Measurements from ENCODE around the gene CCDC40.
A peak's percentile ranks its signal among the peaks of the same experiment; 100 is the strongest.
"Not testable (repeated sequence)": the region's sequence is repeated elsewhere in the genome, so short reads cannot be mapped to it uniquely, and the experiment has no call there.

The CCDC40 gene

GRCh38 chr17:80029258-80029974 lies 7.0 kb upstream of the CCDC40 start:
- peak in 1 of 2 experiments; percentile 39 for DNase-seq (ENCODE audit: low read depth in 1 of 2, low spot score in 1 of 2)
- in situ Hi-C loops (cut with HindIII; ENCODE audit: low pct_unique_long_range_greater_than_20kb, low sequenced_read_pairs), result no loop called here
- no peak for TF ChIP-seq JUND (IDR thresholded peaks at IDR 0.05; ENCODE audit: low read depth)

- DNase-seq (ENCODE audit: low read depth in 1 of 2, low spot score in 1 of 2), result peak; percentile 96
- no peak for TF ChIP-seq JUND (IDR thresholded peaks at IDR 0.05; ENCODE audit: low read depth)
- in situ Hi-C loops (cut with HindIII; ENCODE audit: low pct_unique_long_range_greater_than_20kb, low sequenced_read_pairs), result no loop called here
Measured at GRCh38 chr17:80030730-80031410, 5.6 kb upstream of the CCDC40 start.

GRCh38 chr17:80031691-80032430 lies 4.6 kb upstream of the CCDC40 start:
- in situ Hi-C loops (cut with HindIII; ENCODE audit: low pct_unique_long_range_greater_than_20kb, low sequenced_read_pairs), result no loop called here
- no peak for DNase-seq (ENCODE audit: low read depth in 1 of 2, low spot score in 1 of 2)
- TF ChIP-seq JUND (IDR thresholded peaks at IDR 0.05; ENCODE audit: low read depth), result no peak

GRCh38 chr17:80032614-80033171 lies 3.7 kb upstream of the CCDC40 start:
- in situ Hi-C loops (cut with HindIII; ENCODE audit: low pct_unique_long_range_greater_than_20kb, low sequenced_read_pairs), result no loop called here
- no peak for DNase-seq (ENCODE audit: low read depth in 1 of 2, low spot score in 1 of 2)
- TF ChIP-seq JUND (IDR thresholded peaks at IDR 0.05; ENCODE audit: low read depth), result no peak

- TF ChIP-seq JUND (IDR thresholded peaks at IDR 0.05; ENCODE audit: low read depth), result no peak
- DNase-seq (ENCODE audit: low read depth in 1 of 2, low spot score in 1 of 2), result no peak
Measured at GRCh38 chr17:80033840-80034239, 2.6 kb upstream of the CCDC40 start.

GRCh38 chr17:80034791-80035686 lies 1.4 kb upstream of the CCDC40 start:
- TF ChIP-seq JUND (IDR thresholded peaks at IDR 0.05; ENCODE audit: low read depth), result no peak
- DNase-seq (ENCODE audit: low read depth in 1 of 2, low spot score in 1 of 2), result no peak
- in situ Hi-C loops (cut with HindIII; ENCODE audit: low pct_unique_long_range_greater_than_20kb, low sequenced_read_pairs), result no loop called here

More at GRCh38 chr17:80033840-80034239, 2.6 kb upstream of the CCDC40 start:
- in situ Hi-C loops (cut with HindIII; ENCODE audit: low pct_unique_long_range_greater_than_20kb, low sequenced_read_pairs), result no loop called here

- DNase-seq (ENCODE audit: low read depth in 1 of 2, low spot score in 1 of 2), result no peak
- in situ Hi-C loops (cut with HindIII; ENCODE audit: low pct_unique_long_range_greater_than_20kb, low sequenced_read_pairs), result no loop called here
- TF ChIP-seq JUND (IDR thresholded peaks at IDR 0.05; ENCODE audit: low read depth), result no peak
Measured at GRCh38 chr17:80035687-80035936, 830 bp upstream of the CCDC40 start, which contains the start of gene TBC1D16. Gene TBC1D16 (minus strand): TSS chr17:80035872. CDS start chr17:80013547, 22,325 bp downstream.

DNA sequence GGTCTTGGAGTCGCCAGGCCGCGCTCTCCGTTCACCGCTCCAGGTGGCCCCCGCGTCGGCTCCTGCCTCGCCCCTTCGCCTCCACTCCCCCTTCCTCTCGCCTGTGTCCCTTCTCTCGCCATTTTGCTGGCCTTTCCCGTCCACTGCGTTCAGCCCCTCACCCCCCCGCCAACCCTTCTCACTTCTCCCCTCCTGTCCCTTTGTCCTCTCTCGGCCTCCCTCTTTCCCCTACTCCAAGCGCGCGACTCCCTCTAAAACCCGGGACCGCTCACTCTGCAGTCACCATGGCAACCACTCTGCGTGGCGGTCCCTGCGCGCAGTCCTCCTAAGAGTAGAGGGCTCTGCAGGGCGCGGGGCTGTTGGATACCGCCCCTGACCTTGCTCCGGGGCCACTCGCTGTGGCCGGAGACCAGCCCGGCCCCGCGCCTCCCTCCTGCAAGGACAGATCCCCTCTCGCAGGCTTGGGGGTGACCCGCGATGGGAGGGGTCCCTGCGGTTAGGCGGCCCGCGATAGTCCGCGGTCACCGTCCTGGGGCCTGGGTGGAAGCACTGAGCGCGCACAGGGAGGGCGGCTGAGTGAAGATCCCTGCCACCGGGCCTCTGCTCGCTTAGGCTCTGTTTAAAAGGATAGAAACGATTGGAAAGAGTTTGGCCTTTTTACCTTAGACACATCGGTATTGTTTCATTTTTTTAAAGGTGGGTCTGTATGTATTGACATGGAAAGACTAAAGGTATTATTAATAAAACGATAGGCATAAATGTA lies 454 bp downstream of the CCDC40 start:
- DNase-seq (ENCODE audit: low read depth in 1 of 2, low spot score in 1 of 2), result no peak
- in situ Hi-C loops (cut with HindIII; ENCODE audit: low pct_unique_long_range_greater_than_20kb, low sequenced_read_pairs), result no loop called here
- no peak for TF ChIP-seq JUND (IDR thresholded peaks at IDR 0.05; ENCODE audit: low read depth)

- in situ Hi-C loops (cut with HindIII; ENCODE audit: low pct_unique_long_range_greater_than_20kb, low sequenced_read_pairs), result no loop called here
- no peak for TF ChIP-seq JUND (IDR thresholded peaks at IDR 0.05; ENCODE audit: low read depth)
- no peak for DNase-seq (ENCODE audit: low read depth in 1 of 2, low spot score in 1 of 2)
Measured at GRCh38 chr17:80043963-80044362, 7.5 kb downstream of the CCDC40 start.

DNA sequence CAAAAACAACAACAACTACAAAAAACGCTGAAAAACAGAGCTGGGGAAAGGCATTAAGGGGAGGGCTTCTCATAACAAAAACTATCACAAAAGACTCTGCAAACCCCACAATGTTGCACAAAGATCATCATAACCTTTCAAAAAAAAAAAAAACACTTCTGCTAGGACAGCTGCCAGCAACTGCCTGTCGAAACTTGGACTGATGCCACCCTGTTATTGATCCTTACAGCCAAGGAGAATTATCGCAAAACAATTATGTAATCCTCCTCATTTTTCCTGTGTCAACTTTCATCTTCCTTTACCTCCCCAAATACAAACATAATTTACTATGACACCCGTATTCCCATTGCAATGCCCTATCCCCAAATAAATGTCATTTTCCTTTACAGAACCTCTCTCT lies 9.3 kb downstream of the CCDC40 start:
- no peak for TF ChIP-seq JUND (IDR thresholded peaks at IDR 0.05; ENCODE audit: low read depth)
- in situ Hi-C loops (cut with HindIII; ENCODE audit: low pct_unique_long_range_greater_than_20kb, low sequenced_read_pairs), result no loop called here
- DNase-seq (ENCODE audit: low read depth in 1 of 2, low spot score in 1 of 2), result no peak

DNA sequence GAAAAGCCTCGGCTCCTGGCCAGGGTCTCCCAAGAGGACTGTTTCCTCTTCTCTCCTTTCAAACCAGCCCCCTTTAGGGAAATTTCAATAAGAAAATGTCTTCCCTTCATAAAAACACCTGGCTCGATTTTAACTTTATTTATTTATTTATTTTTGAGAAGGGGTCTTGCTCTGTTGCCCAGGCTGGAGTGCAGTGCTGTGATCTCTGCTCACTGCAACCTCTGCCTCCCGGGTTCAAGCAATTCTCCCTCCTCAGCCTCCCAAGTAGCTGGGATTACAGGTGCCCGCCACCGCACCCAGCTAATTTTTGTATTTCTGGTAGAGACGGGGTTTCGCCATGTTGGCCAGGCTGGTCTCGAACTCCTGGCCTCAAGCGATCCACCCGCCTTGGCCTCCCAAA lies 10.3 kb downstream of the CCDC40 start:
- in situ Hi-C loops (cut with HindIII; ENCODE audit: low pct_unique_long_range_greater_than_20kb, low sequenced_read_pairs); DNase-seq (ENCODE audit: low read depth in 1 of 2, low spot score in 1 of 2): not testable (repeated sequence)

Measured in T47D (cell line).